ENCODE measurements around the gene STRN3. TPM values are rescaled to one million over a fixed set of nuclear protein-coding genes. Genes with fewer than 3 reads are reported as not detected.

The STRN3 gene
- total and polyA plus RNA-seq, 4 donors = 6.8 to 47.5 (median 31.2) TPM

DNA sequence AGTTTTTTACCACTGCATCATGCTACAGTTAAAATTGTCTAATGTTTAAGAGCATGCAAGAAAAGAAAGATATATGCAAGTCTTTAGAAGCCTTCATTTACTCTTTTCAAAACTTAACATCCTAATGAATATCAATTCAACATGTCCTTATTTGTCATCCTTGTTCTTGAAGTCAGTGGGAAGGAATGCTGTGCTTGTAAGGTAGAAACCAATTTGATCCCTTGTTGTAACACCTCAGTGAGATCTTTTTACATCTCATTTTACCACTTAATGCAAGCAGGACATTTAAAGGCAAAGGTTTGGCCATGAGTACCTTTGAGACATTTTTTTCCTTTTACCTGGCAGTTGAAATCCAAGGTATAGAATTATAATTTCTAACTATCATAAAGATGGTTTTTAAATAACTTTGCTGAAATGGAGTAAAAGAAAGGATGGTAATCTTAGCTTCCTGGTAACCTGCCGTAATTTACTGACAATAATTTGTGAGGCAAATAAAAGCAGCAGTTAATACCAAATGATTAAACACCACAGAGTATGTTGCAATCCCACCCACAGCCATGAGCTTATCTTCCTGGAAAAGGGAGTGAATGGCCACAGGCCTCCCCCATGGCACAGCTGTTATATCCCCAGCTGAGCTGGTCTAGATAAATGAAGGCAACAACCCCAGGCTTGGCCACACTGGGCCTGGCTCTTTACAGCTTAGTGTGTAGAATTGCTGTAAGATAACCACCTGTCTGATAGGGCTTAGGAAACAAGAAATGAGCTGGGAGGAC lies 33.2 kb upstream of the STRN3 start:
- 21% methylated on average over 1 of the region's 1 CpG for WGBS
- no peaks in the 10 kb centered on the region for H3K27me3 ChIP-seq (ENCODE audit: control insufficient read depth in 4 of 4, insufficient read depth in 4 of 4, low read length in 3 of 4)
- peak; percentile 75 for DNase-seq (ENCODE audit: low spot score)
- no peaks in the 10 kb centered on the region for H3K36me3 ChIP-seq (ENCODE audit: control insufficient read depth in 4 of 4, insufficient read depth in 3 of 4, low read depth in 1 of 4, low read length in 3 of 4)
- no peak overlapping the region for H3K4me3 ChIP-seq (ENCODE audit: low read depth in 1 of 3, low read length in 3 of 3)
- peak overlapping the region in 1 of 2 donors; percentile 58 for H3K9ac ChIP-seq (ENCODE audit: low read depth in 1 of 2, low read length in 2 of 2)
- peaks cover 0 to 7% (median 5%) of the 10 kb centered on the region in 4 donors for H3K4me1 ChIP-seq (ENCODE audit: control insufficient read depth in 4 of 4, insufficient read depth in 4 of 4, low read length in 3 of 4)
- H3K9me3 ChIP-seq (ENCODE audit: control insufficient read depth in 4 of 4, low read length in 3 of 4) = no peaks in the 10 kb centered on the region
- TF ChIP-seq FOXA1 (IDR thresholded peaks at IDR 0.05) (no peak), NR2F2 (IDR thresholded peaks at IDR 0.05) (no peak), JUND (IDR thresholded peaks at IDR 0.05) (peak; percentile 22 to 61), RAD21 (IDR thresholded peaks at IDR 0.05) (peak; percentile 27 to 52), EGR1 (IDR thresholded peaks at IDR 0.05; ENCODE audit: low read depth in 2 of 2) (peak in 1 of 2 donors; percentile 66), SP1 (IDR thresholded peaks at IDR 0.05) (peak; percentile 56), RXRA (IDR thresholded peaks at IDR 0.05) (peak; percentile 67 to 77), YY1 (IDR thresholded peaks at IDR 0.05) (peak; percentile 90), HNF4G (IDR thresholded peaks at IDR 0.05) (no peak), GABPA (IDR thresholded peaks at IDR 0.05 in 1 of 2, conservative IDR thresholded peaks at IDR 0.05 in 1 of 2) (no peak), HNF4A (conservative IDR thresholded peaks at IDR 0.05) (peak; percentile 26 to 63), FOXA2 (IDR thresholded peaks at IDR 0.05) (peak; percentile 19), TAF1 (conservative IDR thresholded peaks at IDR 0.05) (no peak)
- TF ChIP-seq, protein P1, sequence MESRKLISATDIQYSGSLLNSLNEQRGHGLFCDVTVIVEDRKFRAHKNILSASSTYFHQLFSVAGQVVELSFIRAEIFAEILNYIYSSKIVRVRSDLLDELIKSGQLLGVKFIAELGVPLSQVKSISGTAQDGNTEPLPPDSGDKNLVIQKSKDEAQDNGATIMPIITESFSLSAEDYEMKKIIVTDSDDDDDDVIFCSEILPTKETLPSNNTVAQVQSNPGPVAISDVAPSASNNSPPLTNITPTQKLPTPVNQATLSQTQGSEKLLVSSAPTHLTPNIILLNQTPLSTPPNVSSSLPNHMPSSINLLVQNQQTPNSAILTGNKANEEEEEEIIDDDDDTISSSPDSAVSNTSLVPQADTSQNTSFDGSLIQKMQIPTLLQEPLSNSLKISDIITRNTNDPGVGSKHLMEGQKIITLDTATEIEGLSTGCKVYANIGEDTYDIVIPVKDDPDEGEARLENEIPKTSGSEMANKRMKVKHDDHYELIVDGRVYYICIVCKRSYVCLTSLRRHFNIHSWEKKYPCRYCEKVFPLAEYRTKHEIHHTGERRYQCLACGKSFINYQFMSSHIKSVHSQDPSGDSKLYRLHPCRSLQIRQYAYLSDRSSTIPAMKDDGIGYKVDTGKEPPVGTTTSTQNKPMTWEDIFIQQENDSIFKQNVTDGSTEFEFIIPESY (IDR thresholded peaks at IDR 0.05) = peak; percentile 59
- TF ChIP-seq, protein P2, sequence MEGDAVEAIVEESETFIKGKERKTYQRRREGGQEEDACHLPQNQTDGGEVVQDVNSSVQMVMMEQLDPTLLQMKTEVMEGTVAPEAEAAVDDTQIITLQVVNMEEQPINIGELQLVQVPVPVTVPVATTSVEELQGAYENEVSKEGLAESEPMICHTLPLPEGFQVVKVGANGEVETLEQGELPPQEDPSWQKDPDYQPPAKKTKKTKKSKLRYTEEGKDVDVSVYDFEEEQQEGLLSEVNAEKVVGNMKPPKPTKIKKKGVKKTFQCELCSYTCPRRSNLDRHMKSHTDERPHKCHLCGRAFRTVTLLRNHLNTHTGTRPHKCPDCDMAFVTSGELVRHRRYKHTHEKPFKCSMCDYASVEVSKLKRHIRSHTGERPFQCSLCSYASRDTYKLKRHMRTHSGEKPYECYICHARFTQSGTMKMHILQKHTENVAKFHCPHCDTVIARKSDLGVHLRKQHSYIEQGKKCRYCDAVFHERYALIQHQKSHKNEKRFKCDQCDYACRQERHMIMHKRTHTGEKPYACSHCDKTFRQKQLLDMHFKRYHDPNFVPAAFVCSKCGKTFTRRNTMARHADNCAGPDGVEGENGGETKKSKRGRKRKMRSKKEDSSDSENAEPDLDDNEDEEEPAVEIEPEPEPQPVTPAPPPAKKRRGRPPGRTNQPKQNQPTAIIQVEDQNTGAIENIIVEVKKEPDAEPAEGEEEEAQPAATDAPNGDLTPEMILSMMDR (IDR thresholded peaks at IDR 0.05; ENCODE audit: low read depth, low read length, missing input control) = no peak
- TF ChIP-seq, protein P3, sequence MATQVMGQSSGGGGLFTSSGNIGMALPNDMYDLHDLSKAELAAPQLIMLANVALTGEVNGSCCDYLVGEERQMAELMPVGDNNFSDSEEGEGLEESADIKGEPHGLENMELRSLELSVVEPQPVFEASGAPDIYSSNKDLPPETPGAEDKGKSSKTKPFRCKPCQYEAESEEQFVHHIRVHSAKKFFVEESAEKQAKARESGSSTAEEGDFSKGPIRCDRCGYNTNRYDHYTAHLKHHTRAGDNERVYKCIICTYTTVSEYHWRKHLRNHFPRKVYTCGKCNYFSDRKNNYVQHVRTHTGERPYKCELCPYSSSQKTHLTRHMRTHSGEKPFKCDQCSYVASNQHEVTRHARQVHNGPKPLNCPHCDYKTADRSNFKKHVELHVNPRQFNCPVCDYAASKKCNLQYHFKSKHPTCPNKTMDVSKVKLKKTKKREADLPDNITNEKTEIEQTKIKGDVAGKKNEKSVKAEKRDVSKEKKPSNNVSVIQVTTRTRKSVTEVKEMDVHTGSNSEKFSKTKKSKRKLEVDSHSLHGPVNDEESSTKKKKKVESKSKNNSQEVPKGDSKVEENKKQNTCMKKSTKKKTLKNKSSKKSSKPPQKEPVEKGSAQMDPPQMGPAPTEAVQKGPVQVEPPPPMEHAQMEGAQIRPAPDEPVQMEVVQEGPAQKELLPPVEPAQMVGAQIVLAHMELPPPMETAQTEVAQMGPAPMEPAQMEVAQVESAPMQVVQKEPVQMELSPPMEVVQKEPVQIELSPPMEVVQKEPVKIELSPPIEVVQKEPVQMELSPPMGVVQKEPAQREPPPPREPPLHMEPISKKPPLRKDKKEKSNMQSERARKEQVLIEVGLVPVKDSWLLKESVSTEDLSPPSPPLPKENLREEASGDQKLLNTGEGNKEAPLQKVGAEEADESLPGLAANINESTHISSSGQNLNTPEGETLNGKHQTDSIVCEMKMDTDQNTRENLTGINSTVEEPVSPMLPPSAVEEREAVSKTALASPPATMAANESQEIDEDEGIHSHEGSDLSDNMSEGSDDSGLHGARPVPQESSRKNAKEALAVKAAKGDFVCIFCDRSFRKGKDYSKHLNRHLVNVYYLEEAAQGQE (IDR thresholded peaks at IDR 0.05) = peak; percentile 65
- TF ChIP-seq, protein P4, sequence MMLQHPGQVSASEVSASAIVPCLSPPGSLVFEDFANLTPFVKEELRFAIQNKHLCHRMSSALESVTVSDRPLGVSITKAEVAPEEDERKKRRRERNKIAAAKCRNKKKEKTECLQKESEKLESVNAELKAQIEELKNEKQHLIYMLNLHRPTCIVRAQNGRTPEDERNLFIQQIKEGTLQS (IDR thresholded peaks at IDR 0.05) = no peak
- TF ChIP-seq, protein P5, sequence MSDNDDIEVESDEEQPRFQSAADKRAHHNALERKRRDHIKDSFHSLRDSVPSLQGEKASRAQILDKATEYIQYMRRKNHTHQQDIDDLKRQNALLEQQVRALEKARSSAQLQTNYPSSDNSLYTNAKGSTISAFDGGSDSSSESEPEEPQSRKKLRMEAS (IDR thresholded peaks at IDR 0.05) = peak; percentile 76
- peak overlapping the region; percentile 29 to 88 for H3K27ac ChIP-seq (ENCODE audit: low read depth in 1 of 2, low read length in 2 of 2)

Data from liver (tissue), 9 donors.